ENCODE results near the gene CDH13.

DNA sequence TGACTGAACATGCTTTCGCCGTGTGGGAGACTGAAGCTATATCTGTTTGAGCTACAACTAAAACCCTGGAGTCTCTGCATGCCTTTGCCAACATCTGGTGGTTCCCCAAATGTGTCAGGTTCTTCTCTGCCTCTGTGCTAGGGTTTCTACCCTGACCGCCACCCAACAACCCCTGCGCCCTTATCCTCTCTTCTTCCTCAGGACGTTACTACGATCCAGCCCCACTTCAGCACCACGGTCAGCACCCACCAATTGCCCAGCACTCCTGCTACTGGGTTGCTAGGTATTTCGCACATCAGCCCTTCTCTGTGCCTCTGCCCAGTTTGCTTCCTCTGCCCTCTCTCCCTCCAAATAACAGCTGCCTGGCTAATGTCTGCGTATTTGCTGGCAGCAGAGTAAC lies 1074.7 kb downstream of the CDH13 start:
- TF ChIP-seq, protein P1, sequence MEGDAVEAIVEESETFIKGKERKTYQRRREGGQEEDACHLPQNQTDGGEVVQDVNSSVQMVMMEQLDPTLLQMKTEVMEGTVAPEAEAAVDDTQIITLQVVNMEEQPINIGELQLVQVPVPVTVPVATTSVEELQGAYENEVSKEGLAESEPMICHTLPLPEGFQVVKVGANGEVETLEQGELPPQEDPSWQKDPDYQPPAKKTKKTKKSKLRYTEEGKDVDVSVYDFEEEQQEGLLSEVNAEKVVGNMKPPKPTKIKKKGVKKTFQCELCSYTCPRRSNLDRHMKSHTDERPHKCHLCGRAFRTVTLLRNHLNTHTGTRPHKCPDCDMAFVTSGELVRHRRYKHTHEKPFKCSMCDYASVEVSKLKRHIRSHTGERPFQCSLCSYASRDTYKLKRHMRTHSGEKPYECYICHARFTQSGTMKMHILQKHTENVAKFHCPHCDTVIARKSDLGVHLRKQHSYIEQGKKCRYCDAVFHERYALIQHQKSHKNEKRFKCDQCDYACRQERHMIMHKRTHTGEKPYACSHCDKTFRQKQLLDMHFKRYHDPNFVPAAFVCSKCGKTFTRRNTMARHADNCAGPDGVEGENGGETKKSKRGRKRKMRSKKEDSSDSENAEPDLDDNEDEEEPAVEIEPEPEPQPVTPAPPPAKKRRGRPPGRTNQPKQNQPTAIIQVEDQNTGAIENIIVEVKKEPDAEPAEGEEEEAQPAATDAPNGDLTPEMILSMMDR (IDR thresholded peaks at IDR 0.05) = no peak
- no peak for TF ChIP-seq POLR2A (IDR thresholded peaks at IDR 0.05)

All from Peyer's patch (tissue), 4 donors.